HG03135 (cell line): Measurements from ENCODE around the gene ZSWIM3.
"Not testable (repeated sequence)": the region's sequence is repeated elsewhere in the genome, so short reads cannot be mapped to it uniquely, and the experiment has no call there.

ENCODE experiments used
- ATAC-seq: cut with Tn5 transposase; IDR thresholded peaks from one replicate; pipeline ENCODE4 v1.9.1; 2021; ENCODE audit warnings: mild to moderate bottlenecking, moderate library complexity; ENCODE audit not compliant: unreplicated experiment

ZSWIM3 gene

DNA sequence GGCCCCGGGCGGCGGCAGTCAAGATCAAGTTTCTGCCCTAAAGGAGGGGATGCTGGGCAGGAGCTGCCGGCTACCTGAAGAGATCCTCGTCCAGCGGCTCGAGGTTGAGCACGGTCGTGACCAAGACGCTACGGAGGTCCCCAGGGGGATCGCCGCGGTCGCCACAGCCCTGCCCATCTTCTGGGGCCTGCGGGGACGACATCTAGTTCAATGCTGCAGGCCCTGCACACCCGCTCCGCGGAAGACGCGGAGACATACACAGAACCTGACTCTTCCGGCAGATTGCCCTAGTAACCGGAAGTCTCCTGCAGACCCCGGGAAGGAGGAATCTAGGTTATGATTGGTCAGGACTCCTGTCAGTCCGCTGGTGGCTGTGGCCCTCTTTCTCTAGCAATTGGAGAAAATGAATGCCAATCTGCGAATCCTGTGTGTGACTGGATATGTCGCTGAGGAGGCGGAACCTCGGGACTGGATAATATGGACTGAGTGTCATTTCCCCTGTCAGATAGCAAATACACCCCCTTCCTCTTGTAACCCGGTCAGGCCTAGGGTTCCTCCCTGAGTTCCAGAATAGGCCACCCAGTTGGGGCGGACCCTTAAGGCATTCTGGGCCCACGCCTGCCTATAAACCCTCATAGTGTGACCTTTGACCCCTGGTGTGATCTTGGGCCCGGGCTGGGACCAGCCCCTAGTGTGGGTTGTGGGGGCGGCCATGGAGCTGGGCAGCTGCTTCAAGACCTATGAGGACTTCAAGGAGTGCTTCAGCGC lies at the start of gene ZSWIM3, which contains the start of gene ACOT8:
Gene ZSWIM3 (plus strand): TSS at position 501 of the 768 bp plus-strand sequence. CDS start 212 bp downstream, at position 713.
Gene ACOT8 (minus strand): TSS at position 279 of the 768 bp plus-strand sequence. CDS start 77 bp downstream, at position 202.
- ATAC-seq, result peak; percentile 96

GRCh38 chr20:45810191-45810970 lies 47.0 kb upstream of the ZSWIM3 start:
- no peak for ATAC-seq

DNA sequence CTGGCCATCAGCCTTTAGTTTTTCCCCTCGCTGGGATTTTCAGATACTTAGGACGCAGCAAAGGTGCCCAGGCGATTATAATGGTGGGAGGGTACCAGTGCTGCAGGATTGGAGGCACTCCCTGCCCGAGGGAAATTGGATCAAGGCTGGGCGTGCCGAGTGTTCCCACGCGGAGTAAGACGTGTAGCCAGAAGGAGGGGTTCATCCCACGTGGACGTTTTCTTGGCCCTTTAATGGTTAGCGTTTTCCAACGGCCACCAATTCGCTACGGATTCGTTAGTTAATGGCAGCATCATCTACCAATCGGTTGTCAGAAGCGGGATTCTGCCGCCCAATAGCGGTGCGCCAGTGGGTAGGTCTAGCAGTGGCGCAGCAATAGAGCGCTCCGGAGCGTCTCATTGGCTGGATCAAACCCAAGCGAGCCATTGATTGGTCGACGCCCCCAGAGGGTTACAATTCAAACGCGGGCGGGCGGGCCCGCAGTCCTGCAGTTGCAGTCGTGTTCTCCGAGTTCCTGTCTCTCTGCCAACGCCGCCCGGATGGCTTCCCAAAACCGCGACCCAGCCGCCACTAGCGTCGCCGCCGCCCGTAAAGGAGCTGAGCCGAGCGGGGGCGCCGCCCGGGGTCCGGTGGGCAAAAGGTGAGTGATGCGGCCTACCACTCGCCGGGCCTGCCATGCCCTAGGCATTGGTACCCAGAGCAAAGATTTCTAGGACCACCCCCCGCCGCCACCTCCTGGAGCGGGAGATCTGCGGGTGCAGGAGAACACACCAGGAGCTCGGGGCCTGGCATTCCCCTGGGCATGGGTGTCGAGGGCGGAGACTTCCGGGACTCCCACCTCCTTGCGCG lies 45.0 kb upstream of the ZSWIM3 start, which contains the start of gene UBE2C:
Gene UBE2C (plus strand): TSS at position 488 of the 849 bp plus-strand sequence. CDS start 52 bp downstream, at position 540.
- peak; percentile 95 for ATAC-seq

- ATAC-seq, result no peak
Measured at GRCh38 chr20:45813006-45813340, 44.4 kb upstream of the ZSWIM3 start.

DNA sequence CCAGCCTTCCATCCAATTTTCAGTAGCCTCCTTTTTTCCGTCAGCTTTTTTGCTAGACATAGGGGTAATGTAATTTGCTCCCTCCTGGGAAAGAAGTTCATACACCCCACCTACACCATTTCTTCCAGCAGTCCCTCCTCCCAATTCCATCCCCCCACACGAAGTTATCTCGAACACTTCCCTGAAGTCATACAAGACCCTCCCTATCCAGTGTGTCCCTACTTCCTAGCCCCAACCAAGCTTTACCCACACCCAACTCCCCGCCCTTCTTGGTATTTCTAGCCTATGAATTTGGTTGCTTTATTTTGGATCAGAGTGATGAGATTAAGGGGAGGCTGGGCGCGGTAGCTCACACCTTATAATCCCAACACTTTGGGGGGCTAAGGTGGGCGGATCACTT lies 43.9 kb upstream of the ZSWIM3 start:
- ATAC-seq, result no peak

- ATAC-seq, result no peak
Measured at GRCh38 chr20:45814314-45814713, 43.1 kb upstream of the ZSWIM3 start.

GRCh38 chr20:45816951-45817350 lies 40.5 kb upstream of the ZSWIM3 start:
- ATAC-seq, result no peak

GRCh38 chr20:45817376-45818194 lies 39.8 kb upstream of the ZSWIM3 start:
- no peak for ATAC-seq

GRCh38 chr20:45818239-45818638 lies 39.2 kb upstream of the ZSWIM3 start:
- ATAC-seq, result no peak

- ATAC-seq, result no peak
Measured at GRCh38 chr20:45819466-45819865, 37.9 kb upstream of the ZSWIM3 start.

DNA sequence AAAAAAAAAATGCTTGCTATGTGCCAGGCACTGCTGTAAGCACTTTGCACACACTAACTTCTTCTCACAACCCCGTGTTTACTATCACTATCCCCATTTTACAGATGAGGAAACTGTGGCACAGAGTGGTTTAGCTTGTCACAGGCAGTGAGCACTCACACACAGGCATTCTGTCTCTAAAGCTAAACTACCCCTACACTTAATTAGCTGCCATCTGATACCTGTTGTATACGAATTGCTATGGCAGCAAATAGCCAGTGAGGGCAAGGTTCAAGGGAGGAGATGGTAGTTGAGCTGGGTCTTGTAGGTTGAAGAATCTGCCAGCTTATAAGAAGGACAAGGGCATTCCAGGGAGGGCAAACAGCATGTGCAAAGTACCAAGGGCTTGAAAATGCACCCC lies 35.5 kb upstream of the ZSWIM3 start:
- no peak for ATAC-seq

DNA sequence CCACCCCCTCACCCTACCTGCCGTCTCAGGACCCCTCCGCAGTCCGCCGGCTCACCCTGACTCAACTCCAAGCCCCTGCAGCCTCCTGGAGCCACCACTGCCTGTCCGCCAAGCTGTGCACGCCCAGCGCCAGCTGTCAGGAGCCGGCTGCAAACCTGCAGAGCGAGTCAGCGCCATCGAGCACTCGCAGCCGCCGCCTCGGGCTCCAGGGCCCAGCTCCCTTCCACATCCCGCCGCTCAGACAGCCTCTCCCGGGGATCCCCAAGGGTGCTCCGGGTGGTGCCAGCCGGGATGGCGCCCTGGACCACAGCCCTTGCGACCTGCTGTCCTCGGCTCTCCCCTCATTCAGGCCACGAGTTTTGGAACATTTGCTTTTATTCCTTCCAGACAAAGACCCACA lies 34.6 kb upstream of the ZSWIM3 start:
- no peak for ATAC-seq

GRCh38 chr20:45823949-45824835 lies 33.2 kb upstream of the ZSWIM3 start:
- ATAC-seq, result no peak

GRCh38 chr20:45826381-45827019 lies 30.9 kb upstream of the ZSWIM3 start:
- no peak for ATAC-seq

DNA sequence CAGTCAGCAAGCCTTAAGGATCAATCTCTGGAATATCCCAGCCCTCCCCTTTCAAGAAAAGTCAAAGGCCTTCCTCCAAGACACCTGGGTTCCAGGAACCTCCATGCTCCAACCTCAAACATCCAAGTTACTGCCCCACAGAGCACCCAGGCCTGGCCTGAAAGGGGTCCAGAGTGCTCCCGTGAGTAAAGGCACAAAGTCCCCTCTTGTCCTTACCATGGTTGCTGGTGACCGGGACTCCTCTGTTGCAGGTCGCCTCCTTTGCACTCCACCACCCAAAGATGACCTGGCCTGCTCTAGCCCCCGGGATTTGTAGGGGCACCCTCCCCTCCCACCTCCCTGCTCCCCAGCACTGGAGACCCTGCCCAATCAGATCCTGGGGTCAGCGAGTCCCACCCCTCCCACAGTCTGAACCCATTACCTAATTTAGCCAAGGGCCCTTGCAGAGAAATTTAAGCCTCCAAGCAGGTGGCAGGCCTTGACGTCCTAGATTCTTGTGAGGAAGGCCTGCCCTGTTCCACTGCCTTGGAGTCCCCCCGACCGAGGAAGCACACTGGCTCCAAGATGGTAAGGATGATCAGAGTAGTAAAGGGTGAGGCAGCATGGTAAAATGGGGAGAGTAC lies 30.3 kb upstream of the ZSWIM3 start, which contains the start of gene TNNC2:
Gene TNNC2 (minus strand): TSS at position 283 of the 623 bp plus-strand sequence. CDS start 64 bp downstream, at position 219.
- ATAC-seq, result no peak

DNA sequence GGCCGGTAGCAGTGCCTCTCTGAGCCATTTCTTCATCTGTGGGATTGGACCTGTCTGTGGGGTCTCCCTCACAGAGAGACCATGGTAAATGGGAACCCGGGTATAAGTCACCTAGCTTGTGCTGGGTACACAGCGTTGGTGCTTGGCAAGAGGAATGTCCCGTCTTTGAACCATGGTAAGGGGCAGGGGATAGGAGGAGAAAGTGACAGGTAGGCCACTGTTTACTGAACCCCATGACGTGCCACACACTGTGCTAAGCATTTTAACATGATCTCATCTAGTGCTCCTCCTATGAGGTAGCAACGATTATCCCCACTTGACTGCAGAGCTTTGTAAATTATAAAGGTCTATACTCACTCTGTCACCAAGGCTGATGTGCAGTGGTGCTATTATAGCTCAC lies 29.7 kb upstream of the ZSWIM3 start:
- ATAC-seq, result no peak

DNA sequence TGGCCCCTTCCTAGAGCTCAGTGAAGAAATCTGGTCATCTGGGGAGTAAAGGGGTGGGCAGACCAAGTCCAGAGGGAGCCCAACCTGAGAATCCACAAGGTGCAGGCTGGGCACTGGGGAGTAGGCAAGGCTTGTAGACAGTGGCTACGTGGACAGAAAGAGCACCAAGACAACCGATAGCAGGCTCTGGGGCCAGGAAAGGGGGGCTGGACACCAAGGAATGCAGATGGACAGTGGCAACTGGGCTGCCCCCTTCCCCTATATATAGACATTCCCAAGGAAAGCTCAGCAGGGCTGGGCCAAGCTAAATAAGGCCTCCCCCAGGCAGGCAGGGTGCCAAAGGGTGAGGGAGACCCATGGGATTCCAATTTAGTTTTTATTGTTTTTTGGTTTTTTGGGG lies 28.8 kb upstream of the ZSWIM3 start:
- ATAC-seq, result no peak

DNA sequence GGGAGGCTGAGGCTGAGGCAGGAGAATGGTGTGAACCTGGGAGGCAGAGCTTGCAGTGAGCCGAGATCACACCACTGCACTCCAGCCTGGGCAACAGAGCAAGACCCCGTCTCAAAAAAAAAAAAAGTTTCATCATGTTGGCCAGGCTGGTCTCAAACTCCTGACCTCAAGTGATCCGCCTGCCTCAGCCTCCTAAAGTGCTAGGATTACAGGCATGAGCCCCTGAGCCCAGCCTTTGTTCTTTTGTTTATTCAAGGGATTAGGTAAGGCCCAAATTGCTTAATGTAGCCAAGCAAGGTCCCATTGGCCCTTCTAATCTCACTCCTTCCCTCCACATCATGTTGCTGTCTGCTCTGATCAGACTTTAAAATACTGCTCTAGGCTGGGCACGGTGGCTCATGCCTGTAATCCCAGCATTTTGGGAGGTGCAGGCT lies 27.7 kb upstream of the ZSWIM3 start:
- ATAC-seq, result not testable (repeated sequence)
